Measurements from ENCODE around the gene ZNF579.

GRCh38 chr19:55626350-55626749 lies 45.7 kb upstream of the ZNF579 start:
- TF ChIP-seq POU2F2 (IDR thresholded peaks at IDR 0.05; ENCODE audit: low read depth, low read length) (no peak), PAX5 (IDR thresholded peaks at IDR 0.05; ENCODE audit: insufficient read depth, low read length, severe bottlenecking) (no peak), POLR2A (IDR thresholded peaks at IDR 0.05; ENCODE audit: low read depth, low read length) (no peak), POLR2AphosphoS5 (IDR thresholded peaks at IDR 0.05; ENCODE audit: low read depth, low read length) (no peak)
